Measurements from ENCODE around the gene EARS2. TPM values are rescaled to one million over a fixed set of nuclear protein-coding genes. Genes with fewer than 3 reads are reported as not detected.
"Not testable (repeated sequence)": the region's sequence is repeated elsewhere in the genome, so short reads cannot be mapped to it uniquely, and the experiment has no call there.

EARS2 gene
- 20.5 TPM for total RNA-seq
- long read RNA-seq, transcript EARS2-207 (10 exons, 3,840 nt), result minor isoform, 13 of 87 reads
- long read RNA-seq, transcript EARS2-201 (9 exons, 3,961 nt), result major isoform, 30 of 87 reads
- long read RNA-seq, partial matches to known transcripts, result 39 of 87 reads
- long read RNA-seq, other reads (novel, unspliced or antisense), result 2 of 87 reads

- intact Hi-C loops (cut with DNase I), result loop anchor here (5.0 kb wide), 1 partner anchor 40 kb away; the partner anchor contains the start of gene NDUFAB1
- ATAC-seq (ENCODE audit: poor library complexity) (peak; percentile 98), DNase-seq (peak; percentile 99)
These were observed at the start of gene EARS2, which contains the start of gene UBFD1 for GRCh38 chr16:23556881-23557778. Gene EARS2 (minus strand): TSS chr16:23557350. CDS start chr16:23557343, 7 bp downstream. Gene UBFD1 (plus strand): TSS chr16:23557727. CDS start chr16:23557743, 16 bp downstream.

- DNase-seq (peak; percentile 44), ATAC-seq (ENCODE audit: poor library complexity) (peak; percentile 50)
- intact Hi-C loops (cut with DNase I), result loop anchor here (5.0 kb wide), 1 partner anchor 40 kb away; the partner anchor contains the start of genes EARS2 and UBFD1
These were observed 40.0 kb upstream of the EARS2 start for GRCh38 chr16:23597003-23597756.

GRCh38 chr16:23595951-23596720 is 39.0 kb upstream of the EARS2 start, which contains the start of gene NDUFAB1:
Gene NDUFAB1 (minus strand): TSS chr16:23596316. CDS start chr16:23596290, 26 bp downstream.
- intact Hi-C loops (cut with DNase I), result loop anchor here (5.0 kb wide), 1 partner anchor 39 kb away; the partner anchor contains the start of genes EARS2 and UBFD1

GRCh38 chr16:23595246-23595950 is 38.2 kb upstream of the EARS2 start:
- peak; percentile 8 for ATAC-seq (ENCODE audit: poor library complexity)
- no peak for DNase-seq
- intact Hi-C loops (cut with DNase I), result loop anchor here (5.0 kb wide), 1 partner anchor 38 kb away; the partner anchor contains the start of genes EARS2 and UBFD1

More at GRCh38 chr16:23595951-23596720, 39.0 kb upstream of the EARS2 start, which contains the start of gene NDUFAB1:
- ATAC-seq (ENCODE audit: poor library complexity) (peak; percentile 98), DNase-seq (peak; percentile 95)

- DNase-seq (peak; percentile 61), ATAC-seq (ENCODE audit: poor library complexity) (peak; percentile 38)
- intact Hi-C loops (cut with DNase I), result no loop called here
These were observed 37.0 kb upstream of the EARS2 start for GRCh38 chr16:23594186-23594585.

- no peak for ATAC-seq (ENCODE audit: poor library complexity)
- no peak for DNase-seq
- intact Hi-C loops (cut with DNase I), result no loop called here
These were observed 33.0 kb upstream of the EARS2 start for GRCh38 chr16:23590181-23590580.

- DNase-seq, result peak; percentile 46
- intact Hi-C loops (cut with DNase I), result no loop called here
- peak; percentile 51 for ATAC-seq (ENCODE audit: poor library complexity)
These were observed 30.6 kb upstream of the EARS2 start for GRCh38 chr16:23587726-23588125.

GRCh38 chr16:23584186-23585076 is 27.3 kb upstream of the EARS2 start:
- ATAC-seq (ENCODE audit: poor library complexity) (peak; percentile 69), DNase-seq (peak; percentile 10)
- intact Hi-C loops (cut with DNase I), result no loop called here

GRCh38 chr16:23583271-23583670 is 26.1 kb upstream of the EARS2 start:
- DNase-seq, result peak; percentile 20
- ATAC-seq (ENCODE audit: poor library complexity); intact Hi-C loops (cut with DNase I): not testable (repeated sequence)

- no peak for ATAC-seq (ENCODE audit: poor library complexity)
- DNase-seq, result no peak
- intact Hi-C loops (cut with DNase I), result no loop called here
These were observed 24.6 kb upstream of the EARS2 start for GRCh38 chr16:23581764-23582163.

- intact Hi-C loops (cut with DNase I), result no loop called here
- ATAC-seq (ENCODE audit: poor library complexity) (no peak), DNase-seq (no peak)
These were observed 23.2 kb upstream of the EARS2 start for GRCh38 chr16:23580391-23580790.

- ATAC-seq (ENCODE audit: poor library complexity), result no peak
These were observed 22.2 kb upstream of the EARS2 start for GRCh38 chr16:23579371-23579770.

GRCh38 chr16:23578101-23578830 is 21.1 kb upstream of the EARS2 start:
- DNase-seq, result peak; percentile 1
- intact Hi-C loops (cut with DNase I), result no loop called here
- ATAC-seq (ENCODE audit: poor library complexity), result no peak

More at GRCh38 chr16:23579371-23579770, 22.2 kb upstream of the EARS2 start:
- intact Hi-C loops (cut with DNase I), result no loop called here
- DNase-seq, result no peak

GRCh38 chr16:23577493-23577892 is 20.3 kb upstream of the EARS2 start:
- ATAC-seq (ENCODE audit: poor library complexity) (no peak), DNase-seq (no peak)
- intact Hi-C loops (cut with DNase I), result no loop called here

- DNase-seq (no peak), ATAC-seq (ENCODE audit: poor library complexity) (no peak)
- intact Hi-C loops (cut with DNase I), result no loop called here
These were observed 18.7 kb upstream of the EARS2 start for GRCh38 chr16:23575834-23576233.

GRCh38 chr16:23573817-23574216 is 16.7 kb upstream of the EARS2 start:
- intact Hi-C loops (cut with DNase I), result no loop called here
- no peak for ATAC-seq (ENCODE audit: poor library complexity)

More at GRCh38 chr16:23573817-23574216, 16.7 kb upstream of the EARS2 start:
- peak; percentile 1 for DNase-seq

All from Right ventricle myocardium superior (tissue), 1 donor.